Astrocyte of the spinal cord (primary cell): ENCODE measurements around the gene FBN2.

ENCODE experiments used
- DNase-seq: peaks from one replicate; pipeline ENCODE4 v3.0.0; 2011; ENCODE audit warnings: low read depth, low spot score
- H3K4me3 ChIP-seq: 2 replicates; pipeline ENCODE4 v1.5.1; 2011; ENCODE audit warnings: low read depth, mild to moderate bottlenecking, low read length, moderate library complexity
- in situ Hi-C: cut with HindIII; loops from 2 replicates; pipeline ENCODE4 v1.10.0; 2017; ENCODE audit warnings: low sequenced_read_pairs
- TF ChIP-seq, protein P1 (sequence below): IDR thresholded peaks from 2 replicates; pipeline ENCODE4 v1.5.1; 2012; ENCODE audit warnings: low read depth, mild to moderate bottlenecking, low read length, inconsistent platforms

FBN2 gene

DNA sequence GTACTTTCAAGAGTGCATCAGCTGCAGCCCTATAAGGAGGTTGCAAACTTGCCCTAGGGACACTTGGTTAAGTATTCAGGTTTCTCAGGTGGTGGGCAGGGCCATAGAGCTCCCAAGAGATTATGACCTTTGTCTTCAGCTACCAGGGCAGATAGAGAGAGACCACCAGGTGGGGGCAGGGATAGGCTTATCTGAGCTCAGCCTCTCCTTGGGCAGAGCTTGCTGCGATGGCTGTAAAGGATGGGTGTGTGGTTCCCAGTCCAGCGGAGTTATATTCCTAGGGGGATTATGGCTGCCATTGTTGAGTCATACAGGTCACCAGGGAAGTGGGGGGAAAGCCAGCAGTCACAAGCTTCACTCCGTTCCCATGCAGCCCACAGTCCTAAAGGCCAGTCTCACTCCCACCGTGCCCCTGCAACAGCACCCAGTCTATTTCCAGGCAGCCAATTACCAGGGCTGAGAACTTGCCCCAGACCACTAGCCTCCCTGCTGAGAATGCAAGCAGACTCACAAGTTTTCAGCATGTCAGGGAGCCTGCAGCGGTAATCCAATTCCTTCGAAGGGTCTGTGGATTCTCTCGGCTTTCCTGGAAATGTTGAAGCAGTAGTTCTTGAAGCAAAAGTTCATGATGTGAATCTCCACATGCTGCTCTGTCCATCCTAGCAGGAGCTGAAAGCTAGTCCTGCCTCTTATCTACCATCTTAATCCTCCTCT, 303.0 kb downstream of the FBN2 start:
- TF ChIP-seq, protein P1, sequence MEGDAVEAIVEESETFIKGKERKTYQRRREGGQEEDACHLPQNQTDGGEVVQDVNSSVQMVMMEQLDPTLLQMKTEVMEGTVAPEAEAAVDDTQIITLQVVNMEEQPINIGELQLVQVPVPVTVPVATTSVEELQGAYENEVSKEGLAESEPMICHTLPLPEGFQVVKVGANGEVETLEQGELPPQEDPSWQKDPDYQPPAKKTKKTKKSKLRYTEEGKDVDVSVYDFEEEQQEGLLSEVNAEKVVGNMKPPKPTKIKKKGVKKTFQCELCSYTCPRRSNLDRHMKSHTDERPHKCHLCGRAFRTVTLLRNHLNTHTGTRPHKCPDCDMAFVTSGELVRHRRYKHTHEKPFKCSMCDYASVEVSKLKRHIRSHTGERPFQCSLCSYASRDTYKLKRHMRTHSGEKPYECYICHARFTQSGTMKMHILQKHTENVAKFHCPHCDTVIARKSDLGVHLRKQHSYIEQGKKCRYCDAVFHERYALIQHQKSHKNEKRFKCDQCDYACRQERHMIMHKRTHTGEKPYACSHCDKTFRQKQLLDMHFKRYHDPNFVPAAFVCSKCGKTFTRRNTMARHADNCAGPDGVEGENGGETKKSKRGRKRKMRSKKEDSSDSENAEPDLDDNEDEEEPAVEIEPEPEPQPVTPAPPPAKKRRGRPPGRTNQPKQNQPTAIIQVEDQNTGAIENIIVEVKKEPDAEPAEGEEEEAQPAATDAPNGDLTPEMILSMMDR = no peak
- no peak for DNase-seq
- no peak overlapping the region for H3K4me3 ChIP-seq

DNA sequence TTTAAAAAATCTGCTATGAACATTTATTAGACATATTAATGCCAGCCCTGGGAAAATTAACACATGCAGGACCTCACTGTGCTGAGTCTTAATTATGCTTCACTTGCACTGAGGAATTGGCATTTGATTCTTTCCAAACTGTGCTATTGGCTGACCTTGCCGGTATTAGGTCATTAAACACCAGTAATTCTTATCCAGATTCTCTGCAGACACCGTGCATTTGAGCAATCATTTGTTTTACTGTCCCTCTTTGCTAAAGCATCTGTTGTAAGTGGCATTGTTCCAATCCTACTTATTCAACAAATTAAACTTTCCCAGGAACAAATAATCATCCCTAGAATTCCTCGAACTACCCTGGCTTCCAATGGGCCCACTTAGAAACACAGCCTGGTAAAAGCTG, 309.5 kb downstream of the FBN2 start:
- no peak overlapping the region for H3K4me3 ChIP-seq
- DNase-seq = peak; percentile 57
- TF ChIP-seq, protein P1 = no peak
- in situ Hi-C loops = no loop called here

More for the DNA sequence above, 303.0 kb downstream of the FBN2 start:
- in situ Hi-C loops = no loop called here

DNA sequence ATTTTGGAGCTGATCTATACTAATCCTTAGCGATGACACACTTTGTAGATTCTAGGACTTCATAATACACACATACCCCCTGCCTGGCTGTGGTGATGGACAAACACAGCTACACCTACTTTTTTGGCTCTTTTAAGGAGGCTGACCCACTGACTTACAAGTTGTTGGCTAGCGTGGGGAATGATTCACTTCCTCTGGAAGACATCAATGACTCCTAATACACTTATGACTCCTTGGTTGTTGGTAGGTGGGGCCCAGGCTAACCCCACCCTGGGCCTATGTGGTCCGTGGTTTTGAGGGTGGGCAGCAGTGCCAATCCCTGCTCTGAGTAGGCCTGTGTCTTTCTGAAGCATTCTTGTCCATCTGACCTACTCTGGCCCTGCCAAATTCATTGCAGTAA, 310.0 kb downstream of the FBN2 start:
- peak; percentile 97 for DNase-seq
- TF ChIP-seq, protein P1 = no peak
- in situ Hi-C loops = no loop called here
- H3K4me3 ChIP-seq = no peak overlapping the region

DNA sequence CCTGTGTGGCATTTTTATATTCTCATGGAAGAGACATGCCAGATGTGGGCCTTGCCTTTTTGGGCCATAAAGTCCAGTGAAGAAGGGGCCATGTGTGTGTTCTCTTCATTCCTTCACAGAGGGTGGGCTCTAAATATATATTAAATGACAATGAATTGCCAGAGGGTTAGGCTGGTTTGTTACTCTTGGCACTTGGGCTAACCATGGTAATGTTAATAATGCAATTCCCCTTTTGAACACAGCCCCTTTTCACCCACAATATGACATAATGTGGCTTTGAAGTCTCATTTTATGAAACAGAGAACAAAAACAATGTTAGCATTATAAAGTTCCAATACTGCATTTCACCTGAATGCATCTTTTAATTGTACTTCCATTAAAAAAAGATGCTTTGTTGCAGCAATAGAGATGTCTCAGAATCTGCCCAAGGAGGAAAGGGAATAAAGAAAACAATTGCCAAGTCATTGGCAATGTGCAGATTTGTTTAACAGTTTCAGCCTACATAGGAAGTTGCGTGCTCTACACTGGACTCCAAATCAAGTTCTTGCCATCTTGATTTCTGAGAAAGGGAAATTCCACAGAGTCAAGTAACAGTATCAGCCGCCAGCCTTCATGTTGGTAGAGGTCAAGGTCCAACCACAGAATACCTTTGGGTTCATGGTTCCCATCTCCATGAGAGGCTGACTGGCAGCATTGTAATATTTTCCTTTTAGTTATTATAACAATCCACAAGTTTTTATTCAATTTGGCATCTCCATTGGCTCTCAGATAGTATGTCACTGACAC, 312.6 kb downstream of the FBN2 start:
- no peak overlapping the region for H3K4me3 ChIP-seq
- TF ChIP-seq, protein P1 = no peak
- in situ Hi-C loops = no loop called here
- DNase-seq = peak; percentile 62

DNA sequence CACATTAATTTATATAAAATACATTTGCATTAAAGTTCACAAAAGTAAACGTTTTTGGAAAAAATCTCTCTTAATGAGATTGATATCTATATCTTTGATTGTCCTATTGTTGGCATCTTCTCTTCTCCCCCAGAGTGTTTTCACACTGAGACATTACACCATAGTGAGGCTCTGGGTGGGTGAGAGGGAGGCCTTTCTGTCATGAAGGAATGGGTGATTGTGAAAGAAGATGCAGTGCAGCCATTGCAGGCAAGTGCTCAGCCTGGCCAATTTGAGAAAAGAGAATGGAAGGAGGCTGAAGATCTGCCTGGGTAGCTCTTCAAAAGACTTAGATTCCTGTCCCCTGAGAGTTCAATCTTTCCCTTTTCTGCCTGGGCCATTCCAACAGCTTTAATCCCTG, 313.7 kb downstream of the FBN2 start:
- in situ Hi-C loops = no loop called here
- TF ChIP-seq, protein P1 = no peak
- no peak for DNase-seq
- H3K4me3 ChIP-seq = no peak overlapping the region

DNA sequence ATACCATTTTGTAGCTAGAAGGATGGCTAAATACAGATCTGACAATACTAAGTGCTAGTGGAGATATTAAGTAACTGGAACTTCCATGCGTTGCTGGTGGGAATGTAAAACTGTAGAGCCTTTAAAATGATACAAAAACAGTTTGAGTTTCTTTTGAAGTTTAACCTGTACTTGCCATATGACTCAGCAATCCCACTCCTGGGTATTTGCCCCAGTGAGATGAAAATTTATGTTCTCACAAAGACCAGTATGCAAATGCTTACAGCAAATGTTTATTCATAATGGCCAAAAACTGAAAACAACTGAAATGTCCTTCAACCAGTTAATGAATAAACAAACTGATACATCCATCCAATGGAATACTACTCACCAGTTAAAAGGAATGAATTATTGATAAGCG, 317.2 kb downstream of the FBN2 start:
- no peak for DNase-seq
- TF ChIP-seq, protein P1 = no peak
- H3K4me3 ChIP-seq = no peak overlapping the region
- in situ Hi-C loops = no loop called here
